H1 (cell line): ENCODE data around the gene ST6GALNAC5. TPM values are rescaled to one million over a fixed set of nuclear protein-coding genes. Genes with fewer than 3 reads are reported as not detected.

Experiments used
- SIN3A ChIP-seq, 2 experiments: IDR thresholded peaks in 1 of 2; conservative IDR thresholded peaks in 1 of 2; 2 replicates each; pipeline ENCODE4 v1.6.1; 2011 to 2012; ENCODE audit warnings: low read length in 2 of 2, improper control_type of control experiment in 1 of 2, low read depth in 1 of 2, mild to moderate bottlenecking in 1 of 2
- polyA plus RNA-seq, 7 experiments: library from polyadenylated mRNA; depleted of rRNA in 3 of 7; stranded (reverse) in 5 of 7; unstranded in 2 of 7; fragments of >200 nt in 5 of 7; fragments of 200-250 nt in 2 of 7; gene quantifications; 1 replicate in 5 of 7; 2 replicates in 1 of 7; 4 replicates in 1 of 7; pipeline versions ENCODE4 v1.2.1 to v1.2.3, GENCODE V29; 2011 to 2013; ENCODE audit warnings: missing spikeins in 2 of 7, mixed read lengths in 2 of 7
- total RNA-seq: library from RNA; stranded (reverse); fragmentation: NEBNext Ultra II Directional; extraction: Animal tissue kit (Norgen Biotek cat#: 25700); gene quantifications from 2 replicates; pipeline ENCODE4 v1.2.1, GENCODE V29; 2021

The ST6GALNAC5 gene
- total and polyA plus RNA-seq, 2 of the 8 experiments (the other 6 are each of a cell fraction or from before 2014, with no cell fraction given) = 6.2 to 7.3 TPM

DNA sequence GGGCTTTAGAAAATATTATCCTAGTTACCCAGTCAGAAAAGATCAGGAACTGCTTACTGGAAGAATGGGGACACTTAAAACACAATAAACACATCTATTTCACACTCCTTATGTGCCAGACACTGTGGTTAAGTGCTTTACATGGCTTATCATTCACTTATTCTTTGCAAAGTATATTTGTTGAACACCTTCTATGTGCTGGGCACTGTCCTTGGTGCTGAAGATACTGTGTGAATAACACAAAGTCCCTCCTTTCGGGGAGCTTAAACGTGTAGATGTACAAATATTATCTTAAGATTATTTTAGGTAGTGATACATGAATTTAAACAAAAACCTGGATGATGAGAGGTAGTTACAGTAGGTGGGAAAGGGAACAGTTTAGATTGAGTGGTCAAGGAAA, 169.3 kb downstream of the ST6GALNAC5 start (continued):
- no peak for TF ChIP-seq SIN3A (conservative IDR thresholded peaks at IDR 0.05 in 1 of 2, IDR thresholded peaks at IDR 0.05 in 1 of 2; ENCODE audit: low read depth in 1 of 2, low read length in 2 of 2)
